Karpas-422 (cell line): Measurements from ENCODE around the gene SLC4A5. TPM values are rescaled to one million over a fixed set of nuclear protein-coding genes. Genes with fewer than 3 reads are reported as not detected.
"Not testable (repeated sequence)": the region's sequence is repeated elsewhere in the genome, so short reads cannot be mapped to it uniquely, and the experiment has no call there.

Source experiments
- DNase-seq: peaks from one replicate; pipeline ENCODE4 v3.0.0-alpha.2; 2015
- H2AFZ ChIP-seq: fragments of 200-600 bp; sonication (generic); 2 replicates; pipeline ENCODE4 v1.6.1; 2014; ENCODE audit warnings: antibody characterized with exemption, low read length, mixed read lengths
- H3K27ac ChIP-seq: fragments of 200-600 bp; sonication (generic); 2 replicates; pipeline ENCODE4 v1.5.1; 2014; ENCODE audit warnings: mild to moderate bottlenecking, low read length, moderate library complexity
- H3K27me3 ChIP-seq: fragments of 200-600 bp; sonication (generic); 2 replicates; pipeline ENCODE4 v1.6.1; 2014; ENCODE audit warnings: low read length, mixed read lengths
- H3K36me3 ChIP-seq: fragments of 200-600 bp; sonication (generic); 2 replicates; pipeline ENCODE4 v1.6.1; 2014; ENCODE audit warnings: low read length, mixed read lengths; ENCODE audit not compliant: insufficient read depth
- H3K4me1 ChIP-seq: fragments of 200-600 bp; sonication (generic); 2 replicates; pipeline ENCODE4 v1.6.1; 2014; ENCODE audit warnings: mild to moderate bottlenecking, low read length, mixed read lengths
- H3K4me2 ChIP-seq: fragments of 200-600 bp; sonication (generic); 2 replicates; pipeline ENCODE4 v1.6.1; 2014; ENCODE audit warnings: low read length, low read depth, mild to moderate bottlenecking; ENCODE audit not compliant: poor library complexity, severe bottlenecking
- H3K4me3 ChIP-seq: fragments of 200-600 bp; sonication (generic); 2 replicates; pipeline ENCODE4 v1.5.1; 2014; ENCODE audit warnings: mild to moderate bottlenecking, antibody characterized with exemption, low read length, mixed read lengths
- H3K79me2 ChIP-seq: fragments of 200-600 bp; sonication (generic); 2 replicates; pipeline ENCODE4 v1.6.1; 2014; ENCODE audit warnings: mild to moderate bottlenecking, low read length, mixed read lengths
- H3K9ac ChIP-seq: fragments of 200-600 bp; sonication (generic); 2 replicates; pipeline ENCODE4 v1.6.0; 2014; ENCODE audit warnings: low read length
- H3K9me2 ChIP-seq: fragments of 200-600 bp; sonication (generic), shearing (Covaris generic); replicated peaks from 2 replicates; pipeline ENCODE4 v1.6.0; 2014; ENCODE audit warnings: mild to moderate bottlenecking, low read length, moderate library complexity; ENCODE audit not compliant: insufficient read depth
- H3K9me3 ChIP-seq: fragments of 300-700, 200-600 bp; sonication (generic); 2 replicates; pipeline ENCODE4 v1.6.1; 2014; ENCODE audit warnings: low read length, mixed read lengths
- H4K20me1 ChIP-seq: fragments of 200-600 bp; sonication (generic); 2 replicates; pipeline ENCODE4 v1.6.1; 2014; ENCODE audit warnings: mild to moderate bottlenecking, antibody characterized with exemption, low read length, low read depth; ENCODE audit not compliant: insufficient read depth
- total RNA-seq: library from RNA; depleted of rRNA; stranded (reverse); fragments of >200 nt; shearing (Covaris generic); gene quantifications from 2 replicates; pipeline ENCODE4 v1.2.3, GENCODE V29; 2014; ENCODE audit warnings: low replicate concordance

Gene SLC4A5
- total RNA-seq, 1 experiment from 2014 or later = 3.2 TPM

- Histone ChIP-seq H2AFZ (0 out of 2 replicates have a peak overlapping the region, but pooled peaks have one; percentile 4), H3K27ac (no peak overlapping the region), H3K27me3 (no peaks in the 10 kb centered on the region), H3K9ac (no peak overlapping the region), H3K9me3 (no peaks in the 10 kb centered on the region), H4K20me1 (peaks cover 30% of the 10 kb centered on the region), H3K4me2 (no peak overlapping the region), H3K4me3 (no peak overlapping the region), H3K4me1 (peaks cover 44% of the 10 kb centered on the region), H3K36me3 (peaks cover 28% of the 10 kb centered on the region), H3K79me2 (peaks cover 40% of the 10 kb centered on the region), H3K9me2 (no peaks in the 10 kb centered on the region)
- DNase-seq = no peak
These were observed 146.2 kb downstream of the SLC4A5 start for GRCh38 chr2:74197049-74197448.

GRCh38 chr2:74194799-74195198 is 148.4 kb downstream of the SLC4A5 start:
- peaks cover 7% of the 10 kb centered on the region for H3K36me3 ChIP-seq
- H3K79me2 ChIP-seq = peaks cover 18% of the 10 kb centered on the region
- H3K4me1 ChIP-seq = peaks cover 42% of the 10 kb centered on the region
- no peak overlapping the region for H2AFZ ChIP-seq
- peaks cover 8% of the 10 kb centered on the region for H4K20me1 ChIP-seq
- H3K9ac ChIP-seq = no peak overlapping the region
- no peak overlapping the region for H3K4me3 ChIP-seq
- no peak for DNase-seq
- no peaks in the 10 kb centered on the region for H3K9me2 ChIP-seq
- H3K27me3 ChIP-seq = no peaks in the 10 kb centered on the region
- H3K27ac ChIP-seq = no peak overlapping the region
- H3K9me3 ChIP-seq = no peaks in the 10 kb centered on the region
- H3K4me2 ChIP-seq = no peak overlapping the region

GRCh38 chr2:74191596-74192380 is 151.4 kb downstream of the SLC4A5 start:
- no peak for DNase-seq
- Histone ChIP-seq H3K27ac (peak overlapping the region; percentile 79), H2AFZ (peak overlapping the region; percentile 42), H3K4me1 (peaks cover 48% of the 10 kb centered on the region), H3K9ac (peak overlapping the region; percentile 43), H3K9me2 (no peaks in the 10 kb centered on the region), H3K4me2 (peak overlapping the region; percentile 48), H4K20me1 (no peaks in the 10 kb centered on the region), H3K4me3 (peak overlapping the region; percentile 22; the same call in 1 of the 2 replicates), H3K27me3 (no peaks in the 10 kb centered on the region), H3K9me3 (no peaks in the 10 kb centered on the region), H3K79me2 (no peaks in the 10 kb centered on the region), H3K36me3 (no peaks in the 10 kb centered on the region)

- H3K4me1 ChIP-seq = peaks cover 77% of the 10 kb centered on the region
These were observed 154.5 kb downstream of the SLC4A5 start for GRCh38 chr2:74188696-74189095.

GRCh38 chr2:74188018-74188601 is 155.1 kb downstream of the SLC4A5 start:
- peaks cover 82% of the 10 kb centered on the region for H3K4me1 ChIP-seq
- peak overlapping the region; percentile 38 for H2AFZ ChIP-seq
- H3K9ac ChIP-seq = peak overlapping the region; percentile 39; the same call in 1 of the 2 replicates
- peak overlapping the region; percentile 21 for H3K4me3 ChIP-seq
- peak overlapping the region; percentile 72 for H3K27ac ChIP-seq
- H4K20me1 ChIP-seq = no peaks in the 10 kb centered on the region
- no peaks in the 10 kb centered on the region for H3K9me2 ChIP-seq
- H3K4me2 ChIP-seq = peak overlapping the region; percentile 60
- H3K9me3 ChIP-seq = no peaks in the 10 kb centered on the region
- no peaks in the 10 kb centered on the region for H3K36me3 ChIP-seq
- no peaks in the 10 kb centered on the region for H3K27me3 ChIP-seq
- no peaks in the 10 kb centered on the region for H3K79me2 ChIP-seq
- peak; percentile 64 for DNase-seq

More at GRCh38 chr2:74188696-74189095, 154.5 kb downstream of the SLC4A5 start:
- no peaks in the 10 kb centered on the region for H3K9me2 ChIP-seq
- H3K36me3 ChIP-seq = no peaks in the 10 kb centered on the region
- H3K27ac ChIP-seq = peak overlapping the region; percentile 72
- H2AFZ ChIP-seq = no peak overlapping the region
- no peaks in the 10 kb centered on the region for H3K79me2 ChIP-seq
- no peaks in the 10 kb centered on the region for H4K20me1 ChIP-seq
- no peak overlapping the region for H3K4me3 ChIP-seq
- no peak overlapping the region for H3K9ac ChIP-seq
- H3K27me3 ChIP-seq = no peaks in the 10 kb centered on the region
- DNase-seq = no peak
- H3K4me2 ChIP-seq = no peak overlapping the region
- no peaks in the 10 kb centered on the region for H3K9me3 ChIP-seq

- H3K27ac ChIP-seq = peak overlapping the region; percentile 92
- not testable (repeated sequence) for H3K4me3 ChIP-seq, H3K9ac ChIP-seq, H4K20me1 ChIP-seq, DNase-seq, H3K9me2 ChIP-seq, H3K79me2 ChIP-seq, H2AFZ ChIP-seq, H3K9me3 ChIP-seq, H3K36me3 ChIP-seq, H3K27me3 ChIP-seq
- H3K4me1 ChIP-seq = peaks cover 85% of the 10 kb centered on the region
- peak overlapping the region; percentile 71 for H3K4me2 ChIP-seq
These were observed 156.5 kb downstream of the SLC4A5 start for GRCh38 chr2:74186706-74187105.

GRCh38 chr2:74186038-74186437 is 157.2 kb downstream of the SLC4A5 start:
- peak; percentile 94 for DNase-seq
- H3K9me2 ChIP-seq = no peaks in the 10 kb centered on the region
- H3K27me3 ChIP-seq = no peaks in the 10 kb centered on the region
- peak overlapping the region; percentile 92 for H3K27ac ChIP-seq
- no peaks in the 10 kb centered on the region for H3K9me3 ChIP-seq
- H3K9ac ChIP-seq = peak overlapping the region; percentile 69
- peak overlapping the region; percentile 7; the same call in 1 of the 2 replicates for H2AFZ ChIP-seq
- no peaks in the 10 kb centered on the region for H4K20me1 ChIP-seq
- peak overlapping the region; percentile 49 for H3K4me3 ChIP-seq
- peak overlapping the region; percentile 71 for H3K4me2 ChIP-seq
- H3K36me3 ChIP-seq = no peaks in the 10 kb centered on the region
- H3K79me2 ChIP-seq = no peaks in the 10 kb centered on the region
- H3K4me1 ChIP-seq = peaks cover 84% of the 10 kb centered on the region

- no peaks in the 10 kb centered on the region for H3K9me3 ChIP-seq
- H3K79me2 ChIP-seq = peaks cover 5% of the 10 kb centered on the region
- peak overlapping the region; percentile 92 for H3K27ac ChIP-seq
- no peaks in the 10 kb centered on the region for H3K9me2 ChIP-seq
- no peaks in the 10 kb centered on the region for H3K27me3 ChIP-seq
- H3K9ac ChIP-seq = peak overlapping the region; percentile 36
- H3K36me3 ChIP-seq = no peaks in the 10 kb centered on the region
- H4K20me1 ChIP-seq = no peaks in the 10 kb centered on the region
- DNase-seq = peak; percentile 69
- peaks cover 90% of the 10 kb centered on the region for H3K4me1 ChIP-seq
- H3K4me2 ChIP-seq = peak overlapping the region; percentile 27
- no peak overlapping the region for H3K4me3 ChIP-seq
- H2AFZ ChIP-seq = peak overlapping the region; percentile 68
These were observed 159.3 kb downstream of the SLC4A5 start for GRCh38 chr2:74183878-74184277.
